A549 (cell line): ENCODE results near the gene PRRG1.

Experiments used
- CTCF ChIP-seq: fragments of >200 bp; sonication (Bioruptor Twin); formaldehyde crosslinking; IDR thresholded peaks from 3 replicates; pipeline ENCODE4 v1.5.1; 2016
- GATA3 ChIP-seq: IDR thresholded peaks from 2 replicates; pipeline ENCODE4 v1.6.1; 2012; ENCODE audit warnings: borderline replicate concordance
- MAFK ChIP-seq: fragments of 450-650 bp; IDR thresholded peaks from 2 replicates; pipeline ENCODE4 v1.6.1; 2014; ENCODE audit not compliant: partially characterized antibody
- MAZ ChIP-seq: fragments of 150-350 bp; IDR thresholded peaks from 2 replicates; pipeline ENCODE4 v1.6.1; 2014; ENCODE audit warnings: antibody characterized with exemption, low read depth, low read length, borderline replicate concordance
- SMC3 ChIP-seq: fragments of >200 bp; sonication (Bioruptor Twin); formaldehyde crosslinking; IDR thresholded peaks from 3 replicates; pipeline ENCODE4 v1.6.1; 2018; ENCODE audit warnings: inconsistent platforms

- TF ChIP-seq MAFK: no peak
- TF ChIP-seq CTCF: no peak
- TF ChIP-seq GATA3: no peak
- TF ChIP-seq SMC3: no peak
- TF ChIP-seq MAZ: no peak
Observed at GRCh38 chrX:37332987-37333658, 16.0 kb upstream of the PRRG1 start.
